AG04449 (cell line): Measurements from ENCODE around the gene MAIP1.

Experiments used
- CTCF ChIA-PET: fragments of 350-600 bp; formaldehyde crosslinking; extraction: SDS; loops from one replicate; lab custom pipeline; 2021; ENCODE audit warnings: antibody characterized with exemption; lab: Yijun Ruan, JAX
- POLR2A ChIA-PET: fragments of 400-600, 350-600 bp; formaldehyde crosslinking; extraction: SDS; loops from one replicate; lab custom pipeline; 2020; ENCODE audit warnings: antibody characterized with exemption, inconsistent platforms; lab: Yijun Ruan, JAX
- DNase-seq: peaks from one replicate; pipeline ENCODE4 v3.0.0-alpha.2; 2010; ENCODE audit warnings: low read depth, low spot score
- H3K4me3 ChIP-seq: 2 replicates; pipeline ENCODE4 v1.5.1; 2011; ENCODE audit warnings: low read depth, mild to moderate bottlenecking, control low read depth, low read length
- CTCF ChIP-seq: IDR thresholded peaks from one replicate; pipeline ENCODE4 v1.5.1; 2011; ENCODE audit warnings: mild to moderate bottlenecking, moderate library complexity, low read length, control low read depth, inconsistent platforms; ENCODE audit not compliant: insufficient read depth; ENCODE audit errors: missing control alignments

MAIP1 gene

GRCh38 chr2:199928626-199929025, 26.8 kb upstream of the MAIP1 start:
- ChIA-PET CTCF (interaction anchor here (1.2 to 1.7 kb wide), 3 partner anchors 10 to 13 kb away, joined by 3 to 5 read pairs (median 3); no protein-coding TSS in a partner anchor), POLR2A (no interaction called here)
- no peak overlapping the region for H3K4me3 ChIP-seq
- no peak for TF ChIP-seq CTCF
- DNase-seq: no peak

- no peak overlapping the region for H3K4me3 ChIP-seq
- TF ChIP-seq CTCF: no peak
- POLR2A ChIA-PET: interaction anchor here (0.7 kb wide), 1 partner anchor 1021 kb away, joined by 3 read pairs; no protein-coding TSS in a partner anchor
- no peak for DNase-seq
- CTCF ChIA-PET: interaction anchor here (0.7 to 1.7 kb wide), 4 partner anchors 9 to 15 kb away, joined by 3 to 5 read pairs (median 3); no protein-coding TSS in a partner anchor
Observed at GRCh38 chr2:199929262-199929661, 26.1 kb upstream of the MAIP1 start.

- ChIA-PET POLR2A (no interaction called here), CTCF (interaction anchor here (2.7 kb wide), 1 partner anchor 8 kb away, joined by 10 read pairs; no protein-coding TSS in a partner anchor)
- no peak for TF ChIP-seq CTCF
- H3K4me3 ChIP-seq: no peak overlapping the region
- DNase-seq: no peak
Observed at GRCh38 chr2:199932312-199932855, 23.0 kb upstream of the MAIP1 start.

GRCh38 chr2:199933466-199933865, 21.9 kb upstream of the MAIP1 start:
- ChIA-PET POLR2A (no interaction called here), CTCF (interaction anchor here (0.6 kb wide), 1 partner anchor 107 kb away, joined by 3 read pairs; no protein-coding TSS in a partner anchor)
- no peak for DNase-seq
- TF ChIP-seq CTCF: no peak
- no peak overlapping the region for H3K4me3 ChIP-seq

- ChIA-PET CTCF (interaction anchor here (1.4 kb wide), 1 partner anchor 9 kb away, joined by 4 read pairs; no protein-coding TSS in a partner anchor), POLR2A (no interaction called here)
- no peak overlapping the region for H3K4me3 ChIP-seq
- no peak for TF ChIP-seq CTCF
- no peak for DNase-seq
Observed at GRCh38 chr2:199936554-199936953, 18.8 kb upstream of the MAIP1 start.

GRCh38 chr2:199940373-199940772, 15.0 kb upstream of the MAIP1 start:
- ChIA-PET POLR2A (no interaction called here), CTCF (interaction anchor here (0.6 to 2.2 kb wide), 7 partner anchors 9 to 189 kb away, joined by 3 to 10 read pairs (median 3); no protein-coding TSS in a partner anchor)
- H3K4me3 ChIP-seq: no peak overlapping the region
- DNase-seq: no peak
- TF ChIP-seq CTCF: no peak
